ENCODE results near the gene HLA-DOB. TPM values are rescaled to one million over a fixed set of nuclear protein-coding genes. Genes with fewer than 3 reads are reported as not detected.
"Not testable (repeated sequence)": the region's sequence is repeated elsewhere in the genome, so short reads cannot be mapped to it uniquely, and the experiment has no call there.

Gene HLA-DOB
- total RNA-seq, 1 donor from 2014 or later = not detected

DNA sequence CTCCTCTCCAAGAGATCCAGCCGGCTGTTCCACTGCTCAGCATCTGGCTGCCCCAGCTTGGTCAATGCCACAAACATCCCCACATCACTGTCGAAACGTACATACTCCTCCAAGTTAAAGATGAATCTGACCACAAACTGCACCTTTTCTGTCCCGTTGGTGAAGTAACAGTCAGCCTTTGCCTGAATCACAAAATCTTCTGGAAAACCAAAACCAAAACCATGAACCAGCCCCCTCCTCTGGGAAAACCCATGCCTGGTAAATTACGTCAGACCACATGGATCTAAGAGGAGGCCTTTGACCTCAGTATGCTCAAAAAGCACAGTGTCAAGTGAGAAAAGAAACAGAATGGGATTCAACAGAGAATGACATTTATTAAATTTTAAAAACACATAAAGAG lies 1.7 kb downstream of the HLA-DOB start:
- no peak for DNase-seq (ENCODE audit: low read depth, low spot score)

- no peak for DNase-seq (ENCODE audit: low read depth, low spot score)
Measured at GRCh38 chr6:32814145-32814544, 2.7 kb downstream of the HLA-DOB start.

GRCh38 chr6:32809171-32809570 lies 7.6 kb downstream of the HLA-DOB start:
- no peak for DNase-seq (ENCODE audit: low read depth, low spot score)

DNA sequence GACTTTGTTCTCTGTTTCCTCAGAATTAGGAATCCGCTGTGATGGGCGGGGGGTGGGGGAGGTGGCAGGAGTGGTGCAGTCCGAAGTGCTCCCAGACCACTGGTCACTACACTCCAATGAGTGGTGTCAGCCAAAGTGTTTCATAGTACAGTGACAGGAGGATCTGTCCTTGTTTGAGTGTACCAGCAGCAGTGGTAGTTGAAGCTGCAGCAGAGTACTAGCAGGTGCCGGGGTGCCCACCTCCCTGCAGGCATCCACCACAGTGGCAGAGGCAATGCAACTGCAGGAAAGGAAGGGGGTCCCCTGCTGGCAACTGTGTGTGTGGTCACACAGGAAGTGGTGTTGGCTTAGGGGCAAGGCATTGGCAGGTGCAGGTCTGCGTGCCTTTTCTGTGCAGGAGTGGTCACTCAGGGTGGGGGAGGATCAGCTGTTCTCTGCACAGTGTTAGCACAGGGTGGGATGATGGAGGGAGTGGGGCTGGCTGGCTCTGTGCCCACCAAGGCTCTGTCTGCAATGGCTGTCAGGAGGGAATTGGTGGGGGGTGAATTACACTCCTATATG lies 9.7 kb downstream of the HLA-DOB start:
- DNase-seq (ENCODE audit: low read depth, low spot score) = no peak

DNA sequence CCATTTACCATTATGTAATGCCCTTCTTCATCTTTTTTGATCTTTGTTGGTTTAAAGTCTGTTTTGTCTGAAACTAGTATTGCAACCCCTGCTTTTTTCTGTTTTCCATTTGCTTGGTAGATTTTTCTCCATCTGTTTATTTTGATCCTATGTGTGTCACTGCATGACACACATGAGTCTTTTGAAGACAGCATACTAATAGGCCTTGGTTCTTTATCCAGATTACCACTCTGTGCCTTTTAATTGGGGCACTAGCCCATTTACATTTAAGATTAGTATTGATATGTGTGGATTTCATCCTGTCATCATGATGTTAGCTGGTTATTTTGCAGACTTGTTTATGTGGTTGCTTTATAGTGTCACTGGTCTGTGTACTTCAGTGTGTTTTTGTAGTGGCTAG lies 11.4 kb downstream of the HLA-DOB start:
- DNase-seq (ENCODE audit: low read depth, low spot score) = not testable (repeated sequence)

DNA sequence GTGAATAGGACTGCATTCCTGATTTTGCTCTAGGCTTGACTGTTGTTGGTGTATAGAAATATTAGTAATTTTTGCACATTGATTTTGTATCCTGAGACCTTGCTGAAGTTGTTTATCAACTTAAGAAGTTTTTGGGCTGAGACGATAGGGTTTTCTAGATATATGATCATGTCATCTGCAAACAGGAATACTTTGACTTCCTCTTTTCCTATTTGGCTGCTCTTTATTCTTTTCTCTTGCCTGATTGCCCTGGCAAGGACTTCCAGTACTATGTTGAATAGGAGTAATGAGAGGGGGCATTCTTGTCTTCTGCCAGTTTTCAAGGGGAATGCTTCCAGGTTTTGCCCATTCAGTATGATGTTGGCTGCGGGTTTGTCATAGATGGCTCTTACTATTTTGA lies 13.4 kb downstream of the HLA-DOB start:
- DNase-seq (ENCODE audit: low read depth, low spot score) = no peak

GRCh38 chr6:32799740-32800139 lies 17.1 kb downstream of the HLA-DOB start:
- no peak for DNase-seq (ENCODE audit: low read depth, low spot score)

DNA sequence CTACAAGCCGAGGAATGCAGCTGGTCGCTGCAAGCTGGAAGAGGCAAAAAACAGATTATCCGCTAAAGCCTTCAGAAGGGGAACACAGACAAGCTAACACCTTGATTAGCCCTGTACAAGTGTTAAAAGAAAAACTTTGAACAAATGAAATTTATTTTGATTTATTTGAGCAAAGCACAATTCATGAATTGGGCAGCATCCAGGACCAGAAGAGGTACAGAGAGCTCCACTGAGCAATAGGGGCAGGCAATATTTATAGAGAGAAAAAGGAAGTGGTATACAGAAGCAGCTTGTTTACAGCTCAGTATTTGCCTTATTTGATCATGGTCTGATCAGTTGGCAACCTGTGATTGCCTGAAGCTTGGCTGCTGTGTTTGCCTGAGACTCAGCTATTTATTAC lies 17.6 kb downstream of the HLA-DOB start:
- no peak for DNase-seq (ENCODE audit: low read depth, low spot score)

DNA sequence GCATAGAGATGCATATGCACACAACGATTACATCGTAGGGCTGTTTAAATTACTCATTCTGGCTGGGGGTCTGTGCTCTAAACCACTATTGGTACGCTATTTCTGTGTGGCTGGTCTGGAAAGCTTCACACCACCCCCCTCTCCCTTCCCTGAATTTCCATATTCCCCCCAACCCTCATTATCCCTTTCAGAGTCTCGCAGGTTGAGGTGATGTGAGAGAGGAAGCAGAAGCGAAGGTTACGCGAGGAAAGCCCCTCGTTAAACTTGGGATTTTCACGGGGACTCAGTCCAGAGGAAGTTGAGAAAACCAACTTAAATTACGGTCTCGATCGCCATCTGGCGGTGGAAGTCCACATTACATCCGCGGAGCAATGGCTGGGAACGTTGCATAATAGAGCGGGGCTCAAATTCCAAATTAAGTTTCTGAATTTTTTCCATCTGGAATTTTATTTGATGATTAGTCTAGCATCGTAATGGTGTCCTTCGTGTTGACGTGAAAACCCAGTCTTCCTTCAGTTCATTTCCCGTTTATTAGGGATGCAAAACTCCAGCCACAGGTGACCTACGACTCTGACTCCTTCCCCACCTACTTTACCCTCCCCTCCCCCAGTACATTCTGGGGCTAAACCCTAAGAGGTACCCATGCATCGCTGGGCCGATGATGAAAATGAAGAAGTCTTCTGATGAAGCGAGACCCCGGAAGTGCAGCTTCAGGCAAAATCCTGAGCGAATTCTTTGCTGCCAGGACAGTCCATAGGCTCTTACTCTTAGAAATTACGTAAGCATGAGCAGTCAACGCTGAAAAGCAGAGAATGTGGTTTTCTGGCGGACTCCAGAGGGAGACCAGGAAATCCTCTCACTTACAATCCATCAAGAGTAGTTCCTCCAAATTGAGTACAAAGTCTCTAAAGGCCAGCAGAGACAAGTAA lies 19.7 kb downstream of the HLA-DOB start:
- DNase-seq (ENCODE audit: low read depth, low spot score) = no peak

GRCh38 chr6:32794510-32794909 lies 22.3 kb downstream of the HLA-DOB start:
- no peak for DNase-seq (ENCODE audit: low read depth, low spot score)

- no peak for DNase-seq (ENCODE audit: low read depth, low spot score)
Measured at GRCh38 chr6:32792901-32793435, 23.8 kb downstream of the HLA-DOB start.

GRCh38 chr6:32790306-32790705 lies 26.5 kb downstream of the HLA-DOB start:
- no peak for DNase-seq (ENCODE audit: low read depth, low spot score)

DNA sequence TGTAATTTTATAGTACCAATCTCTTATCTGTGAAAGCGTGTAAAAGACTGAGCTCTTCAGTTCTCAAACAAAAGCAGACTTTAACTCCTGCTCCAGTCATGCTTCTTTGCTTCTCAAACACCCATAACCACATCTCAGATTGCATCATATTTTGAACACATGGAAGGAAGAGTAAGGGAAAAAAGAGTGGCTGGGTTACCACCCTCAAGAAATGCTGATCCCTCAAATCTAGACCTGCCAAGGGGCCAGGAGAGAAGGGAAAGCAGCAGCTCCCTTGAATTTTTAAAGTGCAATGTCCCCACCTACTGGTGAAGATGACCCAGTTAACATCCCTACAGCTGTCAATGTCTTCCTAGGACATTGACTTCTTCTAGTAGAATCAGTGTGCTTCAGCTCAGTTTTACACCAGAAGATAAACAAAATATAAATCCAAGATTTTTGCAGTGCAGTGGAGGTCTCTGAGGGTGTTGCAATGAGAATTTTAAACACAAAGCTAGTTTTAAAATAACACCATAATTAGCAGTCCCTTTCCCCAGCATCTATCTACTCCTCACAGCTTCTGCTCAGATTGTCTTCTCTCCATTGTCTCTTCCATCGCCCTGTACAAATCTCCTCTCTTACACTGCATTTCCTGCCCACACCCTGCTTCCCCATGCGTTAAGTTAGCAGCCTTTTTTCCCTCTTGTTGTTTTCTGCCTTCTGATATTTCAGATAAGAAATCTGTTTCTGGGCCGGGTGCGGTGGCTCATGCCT lies 30.8 kb downstream of the HLA-DOB start:
- DNase-seq (ENCODE audit: low read depth, low spot score) = peak; percentile 10

DNA sequence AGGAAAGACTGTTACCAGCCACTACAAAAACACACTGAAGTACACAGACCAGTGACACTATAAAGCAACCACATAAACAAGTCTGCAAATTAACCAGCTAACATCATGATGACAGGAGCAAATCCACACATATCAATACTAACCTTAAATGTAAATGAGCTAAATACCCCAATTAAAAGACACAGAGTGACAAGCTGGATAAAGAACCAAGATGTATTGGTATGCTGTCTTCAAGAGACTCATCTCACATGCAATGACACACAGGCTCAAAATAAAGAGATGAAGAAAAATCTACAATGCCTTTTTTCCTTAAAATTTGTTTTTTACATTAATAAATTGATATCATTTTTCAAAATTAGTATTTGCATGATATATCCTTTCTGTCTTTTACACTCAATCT lies 33.9 kb downstream of the HLA-DOB start:
- not testable (repeated sequence) for DNase-seq (ENCODE audit: low read depth, low spot score)

GRCh38 chr6:32779036-32779435 lies 37.8 kb downstream of the HLA-DOB start:
- DNase-seq (ENCODE audit: low read depth, low spot score) = no peak

- no peak for DNase-seq (ENCODE audit: low read depth, low spot score)
Measured at GRCh38 chr6:32775071-32775470, 41.7 kb downstream of the HLA-DOB start.

GRCh38 chr6:32774426-32774825 lies 42.4 kb downstream of the HLA-DOB start:
- no peak for DNase-seq (ENCODE audit: low read depth, low spot score)

GRCh38 chr6:32772656-32773055 lies 44.1 kb downstream of the HLA-DOB start:
- no peak for DNase-seq (ENCODE audit: low read depth, low spot score)

DNA sequence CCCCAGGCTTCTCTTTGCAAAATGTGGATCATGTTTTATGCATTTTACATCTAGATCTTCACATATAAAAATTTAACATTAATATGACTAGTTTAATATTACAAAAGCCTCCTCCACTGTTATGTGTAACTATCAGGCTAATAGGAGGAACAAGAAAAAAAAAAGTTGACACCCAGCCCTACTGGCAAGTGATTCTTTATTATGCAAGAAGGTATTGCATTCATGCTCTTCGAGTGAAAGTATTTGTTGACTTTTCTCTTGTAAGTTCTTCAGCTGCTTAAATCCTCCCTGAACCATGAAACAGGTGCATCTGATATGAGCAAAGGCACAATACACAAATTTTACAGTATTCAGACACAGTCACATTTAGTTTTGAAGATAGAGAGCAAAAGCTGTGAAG lies 52.8 kb downstream of the HLA-DOB start:
- no peak for DNase-seq (ENCODE audit: low read depth, low spot score)

GRCh38 chr6:32763421-32763820 lies 53.4 kb downstream of the HLA-DOB start, which contains the start of gene HLA-DQB2:
Gene HLA-DQB2, minus strand, starts transcription at chr6:32763532. Its CDS starts 62 bp downstream, at chr6:32763470.
- DNase-seq (ENCODE audit: low read depth, low spot score) = no peak

All from pulmonary artery endothelial cell (primary cell).